Activated CD4-positive, CD25-positive, alpha-beta regulatory T cell treated with anti-CD3 and anti-CD28 coated beads, Interleukin-2, amount 50 U/mL, for 24 hours (primary cell): ENCODE measurements around the gene SH2D6.
"Not testable (repeated sequence)": the region's sequence is repeated elsewhere in the genome, so short reads cannot be mapped to it uniquely, and the experiment has no call there.

Experiments
- ATAC-seq, 2 donors: fragments of 150-1000 bp; cut with Tn5 transposase; one replicate each; pipeline ENCODE4 v1.10.0; 2021; ENCODE audit warnings: mild to moderate bottlenecking in 1 of 2, moderate library complexity in 1 of 2

SH2D6 gene

GRCh38 chr2:85398426-85399182 is 19.9 kb upstream of the SH2D6 start:
- ATAC-seq, result no peak

- ATAC-seq, result no peak
Observed at GRCh38 chr2:85399183-85399455, 19.4 kb upstream of the SH2D6 start.

- ATAC-seq, result no peak
Observed at GRCh38 chr2:85400023-85400422, 18.5 kb upstream of the SH2D6 start.

- no peak for ATAC-seq
Observed at GRCh38 chr2:85400541-85401463, 17.7 kb upstream of the SH2D6 start.

GRCh38 chr2:85401464-85401805 is 17.1 kb upstream of the SH2D6 start:
- ATAC-seq, result no peak

- ATAC-seq, result no peak
Observed at GRCh38 chr2:85401844-85402243, 16.7 kb upstream of the SH2D6 start.

GRCh38 chr2:85405201-85406059 is 13.1 kb upstream of the SH2D6 start:
- peak; percentile 75 to 92 for ATAC-seq

- peak in 1 of 2 donors; percentile 32 for ATAC-seq
Observed at GRCh38 chr2:85409845-85410583, 8.5 kb upstream of the SH2D6 start, which contains the start of gene CAPG. CAPG (minus strand) TSS chr2:85410366; CDS start chr2:85402145, 8,221 bp downstream.

GRCh38 chr2:85410584-85411404 is 7.7 kb upstream of the SH2D6 start:
- ATAC-seq, result no peak

GRCh38 chr2:85411405-85411748 is 7.1 kb upstream of the SH2D6 start:
- no peak for ATAC-seq

GRCh38 chr2:85413592-85414420 is 4.7 kb upstream of the SH2D6 start:
- peak in 1 of 2 donors; percentile 22 for ATAC-seq

- ATAC-seq, result not testable (repeated sequence)
Observed at GRCh38 chr2:85414421-85414759, 4.1 kb upstream of the SH2D6 start.

- no peak for ATAC-seq
Observed at GRCh38 chr2:85414761-85415553, 3.6 kb upstream of the SH2D6 start.

- ATAC-seq, result no peak
Observed at GRCh38 chr2:85415980-85416650, 2.4 kb upstream of the SH2D6 start.

- ATAC-seq, result no peak
Observed at GRCh38 chr2:85419009-85419675, 628 bp downstream of the SH2D6 start.

GRCh38 chr2:85420536-85421259 is 2.2 kb downstream of the SH2D6 start:
- ATAC-seq, result peak; percentile 66 to 73

GRCh38 chr2:85421260-85422071 is 3.0 kb downstream of the SH2D6 start:
- ATAC-seq, result no peak
